Measurements from ENCODE around the gene KLHL26. TPM values are rescaled to one million over a fixed set of nuclear protein-coding genes. Genes with fewer than 3 reads are reported as not detected.
A peak's percentile ranks its signal among the peaks of the same experiment; 100 is the strongest.

KLHL26 gene
- total and polyA plus RNA-seq, 5 experiments from 2014 or later: 3.3 to 13.9 (median 5.7) TPM

GRCh38 chr19:18626906-18627305 lies 9.9 kb upstream of the KLHL26 start:
- H3K27me3 Mint-ChIP-seq: peaks cover 0 to 12% (median 7%) of the 10 kb centered on the region in 5 donors
- no peaks in the 10 kb centered on the region for H3K36me3 Mint-ChIP-seq
- DNase-seq: no peak
- no peaks in the 10 kb centered on the region for H3K4me1 Mint-ChIP-seq
- no peak overlapping the region for H3K27ac Mint-ChIP-seq
- no peaks in the 10 kb centered on the region for H3K9me3 Mint-ChIP-seq
- ATAC-seq: no peak
- POLR2A ChIA-PET: interaction anchor here (0.6 kb wide), 1 partner anchor 37 kb away, joined by 3 read pairs; no protein-coding TSS in a partner anchor
- H3K4me3 Mint-ChIP-seq: no peak overlapping the region

GRCh38 chr19:18629166-18630088 lies 7.4 kb upstream of the KLHL26 start:
- no peak overlapping the region for H3K4me3 Mint-ChIP-seq
- H3K36me3 Mint-ChIP-seq: no peaks in the 10 kb centered on the region
- H3K27ac Mint-ChIP-seq: peak overlapping the region in 3 of 10 donors; percentile 6 to 44 (median 33)
- H3K9me3 Mint-ChIP-seq: no peaks in the 10 kb centered on the region
- peaks cover 0 to under 1% (median 0%) of the 10 kb centered on the region in 4 donors for H3K4me1 Mint-ChIP-seq
- DNase-seq (no peak), ATAC-seq (no peak)
- H3K27me3 Mint-ChIP-seq: peaks cover 2 to 12% (median 7%) of the 10 kb centered on the region in 5 donors
- POLR2A ChIA-PET: interaction anchor here (0.6 kb wide), 1 partner anchor 23 kb away, joined by 4 read pairs; no protein-coding TSS in a partner anchor

GRCh38 chr19:18633321-18633720 lies 3.5 kb upstream of the KLHL26 start:
- Mint-ChIP-seq H3K9me3 (no peaks in the 10 kb centered on the region), H3K27ac (peak overlapping the region in 2 of 10 donors; percentile 19 to 37), H3K36me3 (no peaks in the 10 kb centered on the region), H3K27me3 (peaks cover 2 to 15% (median 7%) of the 10 kb centered on the region in 5 donors), H3K4me3 (no peak overlapping the region), H3K4me1 (peaks cover 9 to 31% (median 27%) of the 10 kb centered on the region in 4 donors)
- no peak for DNase-seq
- POLR2A ChIA-PET: interaction anchor here (0.7 kb wide), 1 partner anchor 203 kb away, joined by 3 read pairs; no protein-coding TSS in a partner anchor
- no peak for ATAC-seq

DNA sequence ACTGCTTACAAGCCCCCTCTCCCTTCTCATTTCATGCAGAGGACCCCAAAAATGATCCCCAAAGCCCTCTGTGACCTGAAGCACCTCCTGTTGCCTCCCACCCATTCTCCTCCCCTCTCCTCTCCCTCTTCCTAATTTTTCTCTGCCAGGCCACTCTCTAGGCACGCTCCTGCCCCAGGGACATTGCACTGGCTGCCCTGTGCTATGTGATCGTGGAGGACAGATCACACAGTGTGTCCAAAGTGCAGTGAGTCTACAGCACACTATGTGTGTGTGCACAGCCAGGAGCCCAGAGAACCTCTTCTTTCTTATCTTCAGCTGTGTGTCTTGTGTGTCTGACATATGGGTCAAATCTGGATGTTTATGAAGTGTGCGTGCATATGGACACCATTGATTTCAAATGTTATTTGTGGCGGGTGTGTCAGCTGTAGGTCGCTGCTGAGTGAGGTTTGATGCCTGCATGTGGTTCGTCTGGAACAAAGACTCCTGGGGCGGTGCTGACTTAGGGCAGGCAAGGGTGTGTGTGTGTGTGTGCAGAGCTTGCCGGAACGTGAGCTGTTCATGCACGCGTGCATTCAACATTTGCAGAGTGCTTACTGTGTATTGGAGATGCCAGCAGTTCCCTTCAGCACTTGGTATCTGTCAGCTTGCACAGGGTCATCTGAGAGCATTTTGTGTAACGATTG lies 2.1 kb upstream of the KLHL26 start:
- POLR2A ChIA-PET: interaction anchor here (1.1 to 1.2 kb wide), 3 partner anchors 22 to 354 kb away, joined by 3 read pairs; partner anchors contain the start of genes TMEM59L and UBA52
- H3K27ac Mint-ChIP-seq: peak overlapping the region in 5 of 10 donors; percentile 8 to 74 (median 24)
- ATAC-seq (no peak), DNase-seq (no peak)
- H3K9me3 Mint-ChIP-seq: no peaks in the 10 kb centered on the region
- no peaks in the 10 kb centered on the region for H3K36me3 Mint-ChIP-seq
- peaks cover under 1 to 9% (median 4%) of the 10 kb centered on the region in 5 donors for H3K27me3 Mint-ChIP-seq
- H3K4me1 Mint-ChIP-seq: peaks cover 9 to 35% (median 32%) of the 10 kb centered on the region in 4 donors
- peak overlapping the region in 8 of 10 donors; percentile 8 to 87 (median 19) for H3K4me3 Mint-ChIP-seq

GRCh38 chr19:18635831-18636182 lies 1.0 kb upstream of the KLHL26 start:
- Mint-ChIP-seq H3K9me3 (no peaks in the 10 kb centered on the region), H3K4me1 (peaks cover 9 to 39% (median 33%) of the 10 kb centered on the region in 4 donors), H3K27ac (peak overlapping the region in 8 of 10 donors; percentile 53 to 96 (median 80)), H3K4me3 (peak overlapping the region; percentile 80 to 96 (median 90)), H3K27me3 (peaks cover 0 to 5% (median 0%) of the 10 kb centered on the region in 5 donors), H3K36me3 (no peaks in the 10 kb centered on the region)
- ATAC-seq (no peak), DNase-seq (no peak)
- POLR2A ChIA-PET: interaction anchor here (1.1 to 1.2 kb wide), 2 partner anchors 23 to 355 kb away, joined by 3 read pairs; partner anchors contain the start of gene TMEM59L

DNA sequence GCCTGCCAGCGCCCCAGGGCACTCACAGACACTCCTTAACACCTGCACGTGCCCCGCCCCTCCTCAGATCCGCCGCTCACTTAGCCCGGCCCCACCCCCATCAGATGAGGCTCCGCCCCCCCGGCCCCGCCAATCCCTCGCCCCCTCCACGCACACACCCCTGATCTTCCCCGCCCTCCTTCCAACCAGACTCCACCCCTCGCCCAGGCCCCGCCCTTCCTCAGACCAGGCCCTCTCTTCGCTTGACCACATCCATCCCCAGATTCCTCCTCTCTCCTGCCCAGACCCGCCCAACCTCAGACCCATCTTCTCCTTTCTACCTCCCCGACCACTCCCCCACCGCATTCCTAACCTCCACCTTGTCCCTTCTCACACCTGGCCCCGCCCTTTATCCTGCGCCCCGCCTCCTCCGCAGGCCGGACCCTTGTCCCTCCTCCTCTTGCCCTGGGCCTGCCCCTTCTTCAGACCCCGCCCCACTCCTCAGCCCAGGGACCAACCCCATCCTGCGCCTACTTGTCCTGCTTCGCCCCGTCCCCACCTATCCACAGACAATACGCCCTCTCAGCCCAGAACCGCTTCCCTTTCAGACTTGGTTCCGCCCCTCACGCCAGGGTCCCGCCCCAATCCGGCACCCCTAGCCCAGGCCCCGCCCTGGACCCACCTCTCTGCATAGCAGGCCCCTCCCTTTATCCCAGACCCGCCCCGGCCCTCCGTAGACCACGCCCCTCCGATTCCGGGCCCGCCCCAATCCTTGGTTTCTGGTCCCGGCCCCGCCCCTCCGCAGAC lies 452 bp upstream of the KLHL26 start:
- H3K4me3 Mint-ChIP-seq: peak overlapping the region; percentile 80 to 96 (median 90)
- POLR2A ChIA-PET: no interaction called here
- H3K36me3 Mint-ChIP-seq: no peaks in the 10 kb centered on the region
- peaks cover 0 to 3% (median 0%) of the 10 kb centered on the region in 5 donors for H3K27me3 Mint-ChIP-seq
- H3K4me1 Mint-ChIP-seq: peaks cover 9 to 39% (median 33%) of the 10 kb centered on the region in 4 donors
- peak overlapping the region; percentile 53 to 96 (median 89) for H3K27ac Mint-ChIP-seq
- peak; percentile 97 to 100 (median 98) for DNase-seq
- no peaks in the 10 kb centered on the region for H3K9me3 Mint-ChIP-seq
- ATAC-seq: peak; percentile 88 to 89

DNA sequence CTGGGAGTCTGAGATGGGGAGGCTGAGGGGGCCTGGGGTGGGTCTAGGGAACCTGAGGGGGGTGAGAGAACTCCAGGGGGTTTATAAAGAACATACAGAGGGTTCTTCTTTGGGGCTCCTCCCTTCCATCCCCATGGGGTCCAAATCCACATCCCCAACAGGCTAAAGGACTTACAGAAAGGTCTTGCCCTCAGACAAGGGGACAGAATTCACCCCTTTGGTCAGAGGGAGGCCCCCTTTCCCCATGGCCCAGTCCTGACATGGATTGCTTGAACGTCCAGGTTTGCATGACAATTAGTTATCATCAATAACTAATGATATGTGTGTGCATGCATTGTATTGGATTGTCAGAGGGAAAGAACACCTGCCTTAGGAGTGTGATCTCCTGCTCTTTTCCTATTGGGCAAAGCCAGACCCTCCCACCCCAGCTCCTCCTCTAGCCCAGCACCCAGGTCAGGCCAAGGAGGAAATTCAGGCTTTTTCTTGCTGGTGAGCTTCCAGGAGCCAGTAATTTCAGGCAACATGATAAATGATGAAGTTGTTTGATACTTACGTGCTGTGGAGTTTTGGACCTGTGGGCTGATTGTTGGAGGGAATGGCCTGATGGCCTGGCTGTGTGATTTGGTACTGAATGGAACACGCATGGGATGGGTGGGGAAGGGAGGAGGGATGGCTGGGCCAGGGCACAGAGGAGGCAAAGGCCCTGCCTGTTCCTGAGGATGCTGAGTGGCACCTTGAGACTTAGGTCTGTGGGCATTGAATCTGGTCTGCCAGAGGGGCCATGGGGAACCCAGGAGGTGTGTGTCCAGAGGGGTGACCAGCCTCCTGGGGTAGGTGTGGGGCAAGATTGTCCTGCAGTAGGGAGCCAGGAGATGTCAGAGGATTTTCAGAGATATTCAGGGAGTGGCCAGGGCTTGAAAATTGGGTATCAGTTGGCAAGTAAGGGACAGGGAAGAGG lies 1.1 kb downstream of the KLHL26 start:
- Mint-ChIP-seq H3K4me3 (peak overlapping the region; percentile 80 to 96 (median 90)), H3K36me3 (peaks cover 0 to 4% (median 0%) of the 10 kb centered on the region in 3 donors), H3K27ac (peak overlapping the region; percentile 50 to 95 (median 90)), H3K4me1 (peaks cover 9 to 41% (median 33%) of the 10 kb centered on the region in 4 donors), H3K27me3 (peaks cover 0 to 3% (median 0%) of the 10 kb centered on the region in 5 donors), H3K9me3 (no peaks in the 10 kb centered on the region)
- POLR2A ChIA-PET: no interaction called here
- no peak for ATAC-seq
- peak in 3 of 10 donors; percentile 11 to 16 (median 13) for DNase-seq

GRCh38 chr19:18639706-18640243 lies 2.9 kb downstream of the KLHL26 start:
- H3K27me3 Mint-ChIP-seq: no peaks in the 10 kb centered on the region
- POLR2A ChIA-PET: interaction anchor here (0.7 kb wide), 3 partner anchors 105 to 308 kb away, joined by 4 to 7 read pairs (median 4); no protein-coding TSS in a partner anchor
- ATAC-seq (no peak), DNase-seq (no peak)
- H3K36me3 Mint-ChIP-seq: peaks cover 0 to 4% (median 0%) of the 10 kb centered on the region in 3 donors
- H3K4me3 Mint-ChIP-seq: peak overlapping the region in 3 of 10 donors; percentile 24 to 56 (median 43)
- H3K9me3 Mint-ChIP-seq: no peaks in the 10 kb centered on the region
- H3K27ac Mint-ChIP-seq: peak overlapping the region in 2 of 10 donors; percentile 45 to 56
- peaks cover 10 to 44% (median 34%) of the 10 kb centered on the region in 4 donors for H3K4me1 Mint-ChIP-seq

- POLR2A ChIA-PET: interaction anchor here (0.6 kb wide), 1 partner anchor 58 kb away, joined by 4 read pairs; no protein-coding TSS in a partner anchor
These were observed 7.6 kb downstream of the KLHL26 start for GRCh38 chr19:18644196-18645034.

GRCh38 chr19:18645035-18645511 lies 8.2 kb downstream of the KLHL26 start:
- POLR2A ChIA-PET: interaction anchor here (0.6 kb wide), 1 partner anchor 57 kb away, joined by 4 read pairs; no protein-coding TSS in a partner anchor
- no peak for ATAC-seq
- Mint-ChIP-seq H3K4me3 (no peak overlapping the region), H3K4me1 (peaks cover 14 to 41% (median 33%) of the 10 kb centered on the region in 4 donors), H3K36me3 (peaks cover 0 to 7% (median 0%) of the 10 kb centered on the region in 3 donors), H3K27ac (no peak overlapping the region), H3K27me3 (no peaks in the 10 kb centered on the region), H3K9me3 (no peaks in the 10 kb centered on the region)
- DNase-seq: no peak

More at GRCh38 chr19:18644196-18645034, 7.6 kb downstream of the KLHL26 start:
- DNase-seq (no peak), ATAC-seq (no peak)
- H3K4me3 Mint-ChIP-seq: no peak overlapping the region
- H3K27ac Mint-ChIP-seq: peak overlapping the region in 3 of 10 donors; percentile 15 to 46 (median 38)
- H3K9me3 Mint-ChIP-seq: no peaks in the 10 kb centered on the region
- peaks cover 14 to 40% (median 29%) of the 10 kb centered on the region in 4 donors for H3K4me1 Mint-ChIP-seq
- H3K36me3 Mint-ChIP-seq: peaks cover 0 to 4% (median 0%) of the 10 kb centered on the region in 3 donors
- H3K27me3 Mint-ChIP-seq: no peaks in the 10 kb centered on the region

Data from naive thymus-derived CD8-positive, alpha-beta T cell (primary cell).